AML-193 (cell line): ENCODE measurements around the gene BDP1.
"Not testable (repeated sequence)": the region's sequence is repeated elsewhere in the genome, so short reads cannot be mapped to it uniquely, and the experiment has no call there.

Source experiments
- DNase-seq, 2 experiments: peaks; one replicate each; lab custom pipeline; 2025; lab: John Stamatoyannopoulos, UW

The BDP1 gene

DNA sequence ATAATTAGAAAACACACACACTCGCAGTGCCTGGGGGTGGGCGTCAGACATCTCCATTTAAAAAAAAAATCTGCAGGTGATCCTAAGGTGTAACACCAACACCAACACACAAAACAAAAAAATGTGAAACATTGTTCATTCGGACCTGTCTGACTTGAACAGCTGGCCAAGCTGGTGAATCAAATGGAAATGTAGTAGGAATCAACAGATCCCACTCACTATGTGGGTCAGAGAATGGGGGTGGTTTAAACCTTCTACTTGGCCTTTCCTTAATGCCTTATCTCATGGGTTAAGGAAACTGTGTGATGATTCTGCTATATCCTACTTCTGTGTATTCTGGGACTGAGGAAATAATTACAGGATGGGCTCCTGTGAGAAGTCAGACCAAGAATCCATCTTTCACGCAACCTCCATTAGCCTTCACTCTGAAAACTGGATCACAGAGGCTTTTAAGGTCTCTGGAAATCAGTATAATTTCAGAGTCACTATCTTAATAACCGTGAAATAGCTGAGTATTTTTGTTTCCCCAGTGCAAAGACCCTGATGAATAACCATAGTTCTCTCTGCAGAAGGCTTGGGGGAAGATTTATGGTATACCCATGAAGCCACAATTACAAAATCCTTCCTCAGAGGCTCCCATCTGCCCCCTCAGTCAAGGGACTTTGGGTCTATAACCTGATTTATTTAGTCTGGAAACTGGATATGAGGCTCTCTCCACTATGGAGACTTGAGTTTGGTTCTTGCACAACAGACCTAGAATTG lies 114.5 kb downstream of the BDP1 start:
- no peak for DNase-seq

DNA sequence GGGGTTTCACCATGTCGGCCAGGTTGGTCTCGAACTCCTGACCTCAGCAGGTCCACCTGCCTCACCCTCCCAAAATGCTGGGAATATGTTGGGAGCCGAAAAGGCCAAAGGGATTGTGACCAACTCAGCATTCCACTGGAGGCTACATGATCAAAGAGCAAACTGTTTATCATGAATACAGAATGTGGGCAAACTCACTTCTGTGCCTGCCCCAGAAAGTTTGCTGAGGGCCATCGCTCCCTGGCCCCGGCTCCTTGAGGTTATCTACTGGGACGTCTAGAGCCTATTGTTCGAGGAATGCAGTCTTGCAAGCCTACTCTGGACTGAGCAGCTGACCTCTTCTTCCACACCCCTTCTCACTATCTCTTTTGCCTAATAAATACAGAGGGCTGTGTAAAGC lies 116.4 kb downstream of the BDP1 start:
- DNase-seq = not testable (repeated sequence)

DNA sequence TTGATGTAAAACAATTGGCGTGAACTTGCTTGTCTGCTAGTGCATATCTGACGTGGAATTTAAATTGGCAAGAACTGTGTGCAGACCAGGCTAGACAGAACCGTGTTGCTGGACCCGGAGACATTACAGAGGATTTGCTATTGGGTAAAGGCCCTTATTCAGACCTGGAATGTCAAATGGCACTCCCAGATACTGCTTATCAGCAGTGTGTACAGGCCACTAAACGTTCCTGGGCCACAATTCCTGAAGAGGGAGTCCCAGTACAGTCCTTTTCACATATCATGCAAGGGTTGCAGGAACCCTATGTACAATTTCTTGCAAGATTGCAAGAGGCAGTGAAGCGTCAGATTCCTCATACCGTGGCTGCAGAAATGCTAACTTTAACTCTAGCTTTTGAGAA lies 118.1 kb downstream of the BDP1 start:
- DNase-seq = no peak

DNA sequence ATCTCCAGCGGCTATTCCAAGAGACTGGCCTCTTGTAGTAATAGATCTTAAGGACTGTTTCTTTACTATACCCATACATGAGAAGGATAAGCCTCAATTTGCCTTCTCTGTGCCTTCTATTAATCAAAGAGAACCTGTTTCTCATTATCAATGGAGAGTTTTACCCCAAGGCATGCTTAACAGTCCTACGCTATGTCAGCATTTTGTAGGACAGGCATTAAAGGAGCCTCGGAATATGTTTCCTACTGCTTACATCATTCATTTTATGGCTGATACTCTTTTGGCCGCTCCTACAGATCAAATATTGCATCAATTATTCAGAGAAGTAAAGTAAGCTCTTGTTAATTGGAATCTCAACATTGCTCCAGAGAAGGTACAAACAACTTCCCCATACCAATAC lies 120.1 kb downstream of the BDP1 start:
- not testable (repeated sequence) for DNase-seq

DNA sequence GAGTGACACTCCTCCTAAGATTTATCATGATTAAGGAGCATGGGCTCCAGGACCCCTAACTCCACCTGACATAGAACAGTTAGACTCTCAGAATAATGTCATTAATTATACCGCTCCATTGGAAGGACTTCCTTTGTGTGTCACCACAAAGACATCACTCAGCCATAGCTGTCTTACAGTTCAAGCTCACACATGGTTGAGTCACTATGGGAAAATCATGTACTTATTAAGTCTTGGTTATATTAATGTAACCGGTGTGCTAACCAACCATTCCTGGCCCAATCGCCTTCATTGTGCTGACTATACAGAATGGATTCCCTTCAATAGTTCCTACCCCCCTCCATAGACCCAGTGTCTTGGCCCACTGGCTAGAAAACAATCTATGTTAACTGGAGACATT lies 120.8 kb downstream of the BDP1 start:
- DNase-seq = no peak

DNA sequence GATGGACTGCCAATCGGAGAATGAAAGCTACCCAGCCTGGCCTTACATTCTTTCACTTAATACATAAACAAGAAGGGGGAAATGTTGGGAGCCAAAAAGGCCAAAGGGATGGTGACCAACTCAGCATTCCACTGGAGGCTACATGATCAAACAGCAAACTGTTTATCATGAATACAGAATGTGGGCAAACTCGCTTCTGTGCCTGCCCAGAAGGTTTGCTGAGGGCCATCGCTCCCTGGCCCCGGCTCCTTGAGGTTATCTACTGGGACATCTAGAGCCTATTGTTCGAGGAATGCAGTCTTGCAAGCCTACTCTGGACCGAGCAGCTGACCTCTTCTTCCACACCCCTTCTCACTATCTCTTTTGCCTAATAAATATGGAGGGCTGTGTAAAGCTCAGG lies 122.4 kb downstream of the BDP1 start:
- DNase-seq = not testable (repeated sequence)

DNA sequence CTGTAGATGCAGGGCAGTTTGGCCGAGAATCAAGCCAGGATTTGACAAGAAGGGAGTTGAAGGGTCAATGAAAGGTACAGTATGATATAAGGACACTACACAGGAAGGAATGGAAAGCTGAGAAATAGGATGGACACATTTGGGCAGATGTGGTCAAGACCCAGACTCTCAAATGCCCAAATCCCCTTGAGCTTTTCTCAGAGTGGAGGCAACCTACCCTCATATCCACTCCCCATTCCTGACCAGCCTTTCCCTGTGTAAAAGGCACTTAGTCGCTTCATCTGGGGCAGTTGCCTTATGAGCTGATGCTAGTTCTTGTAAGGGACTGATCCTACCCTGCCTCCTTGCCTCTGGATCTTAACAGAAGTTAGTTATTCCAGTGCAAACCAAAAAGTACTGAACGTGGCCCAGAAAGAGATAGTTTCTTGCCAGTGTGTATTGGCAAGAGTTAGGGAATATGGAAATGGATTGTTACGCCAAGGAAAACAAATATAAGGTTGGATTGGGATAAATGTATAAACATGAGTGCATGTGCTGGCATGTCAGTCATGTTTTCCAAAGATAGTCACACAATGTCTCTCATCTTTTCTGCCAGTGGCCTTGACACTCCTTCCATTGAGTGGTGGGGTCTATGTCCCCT lies 127.6 kb downstream of the BDP1 start:
- no peak for DNase-seq

DNA sequence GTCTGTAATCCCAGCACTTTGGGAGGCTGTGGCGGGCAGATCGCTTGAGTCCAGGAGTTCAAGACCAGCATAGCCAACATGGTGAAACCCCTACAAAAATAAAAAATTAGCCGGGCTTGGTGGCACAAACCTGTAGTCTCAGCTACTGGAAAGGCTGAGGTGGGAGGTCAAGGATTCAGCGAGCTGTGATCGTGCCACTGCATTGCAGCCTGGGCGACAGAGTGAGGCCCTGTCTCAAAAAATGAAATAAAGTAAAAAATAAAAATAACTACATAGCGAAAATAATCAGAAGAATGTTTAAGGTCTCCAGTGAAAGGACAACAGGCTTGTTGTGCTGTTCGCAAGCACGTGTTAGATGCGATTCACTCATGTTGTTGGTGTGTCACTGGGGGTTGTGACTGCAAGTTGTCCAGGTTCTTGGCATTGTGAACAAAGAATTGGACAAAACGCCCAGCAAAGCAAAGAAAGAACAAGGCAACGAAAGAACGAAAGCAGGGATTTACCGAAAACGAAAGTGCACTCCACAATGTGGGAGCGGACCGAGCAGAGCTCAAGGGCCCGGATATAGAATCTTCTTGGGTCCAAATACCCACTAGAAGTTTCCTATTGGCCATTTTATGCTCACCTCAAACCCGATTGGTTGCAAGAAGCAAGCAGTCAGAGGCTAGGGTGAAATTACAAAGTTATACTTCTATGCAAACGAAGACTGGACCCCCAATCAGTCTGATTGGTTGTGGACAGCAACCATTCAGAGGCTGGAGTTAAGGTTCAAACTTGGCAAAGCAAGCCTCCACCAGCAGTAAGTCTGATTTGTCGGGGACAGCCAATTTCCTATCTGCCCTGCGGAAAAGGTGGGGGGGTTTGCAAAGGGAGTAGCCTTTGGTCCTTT lies 130.8 kb downstream of the BDP1 start:
- no peak for DNase-seq

DNA sequence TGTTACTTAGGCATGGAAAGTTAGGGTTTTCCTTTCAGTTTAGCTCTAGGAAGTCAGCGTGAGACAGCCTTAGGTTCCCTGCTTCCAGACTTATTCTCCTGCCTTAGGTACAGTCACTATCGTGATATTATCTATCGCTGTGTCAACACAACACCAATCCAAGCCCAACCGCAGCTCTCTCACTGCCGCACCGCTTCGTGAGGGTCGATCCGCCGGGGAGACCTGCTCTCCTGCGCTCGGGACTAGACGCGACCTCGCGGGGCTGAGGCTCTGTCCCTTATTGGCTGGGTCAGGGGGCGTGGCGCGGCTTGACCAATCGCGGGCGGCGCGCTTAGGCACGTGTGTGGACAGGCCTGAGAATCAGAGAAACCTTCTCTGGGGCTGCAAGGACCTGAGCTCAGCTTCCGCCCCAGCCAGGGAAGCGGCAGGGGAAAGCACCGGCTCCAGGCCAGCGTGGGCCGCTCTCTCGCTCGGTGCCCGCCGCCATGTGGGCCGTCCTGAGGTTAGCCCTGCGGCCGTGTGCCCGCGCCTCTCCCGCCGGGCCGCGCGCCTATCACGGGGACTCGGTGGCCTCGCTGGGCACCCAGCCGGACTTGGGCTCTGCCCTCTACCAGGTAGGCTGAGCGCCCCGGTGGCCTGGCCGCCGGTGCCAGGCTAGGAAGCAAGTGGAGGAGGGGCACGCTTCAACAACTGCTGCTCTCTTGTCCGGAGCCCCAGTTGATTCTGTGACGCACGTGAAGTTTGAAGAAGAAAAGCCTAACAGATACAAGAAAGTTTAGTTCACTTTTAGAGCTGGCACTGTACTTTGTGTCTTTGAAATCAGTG lies 131.7 kb downstream of the BDP1 start, which contains the start of gene MCCC2:
Gene MCCC2 (plus strand): TSS at position 400 of the 825 bp plus-strand sequence. CDS start 86 bp downstream, at position 486.
- peak; percentile 91 to 93 for DNase-seq

DNA sequence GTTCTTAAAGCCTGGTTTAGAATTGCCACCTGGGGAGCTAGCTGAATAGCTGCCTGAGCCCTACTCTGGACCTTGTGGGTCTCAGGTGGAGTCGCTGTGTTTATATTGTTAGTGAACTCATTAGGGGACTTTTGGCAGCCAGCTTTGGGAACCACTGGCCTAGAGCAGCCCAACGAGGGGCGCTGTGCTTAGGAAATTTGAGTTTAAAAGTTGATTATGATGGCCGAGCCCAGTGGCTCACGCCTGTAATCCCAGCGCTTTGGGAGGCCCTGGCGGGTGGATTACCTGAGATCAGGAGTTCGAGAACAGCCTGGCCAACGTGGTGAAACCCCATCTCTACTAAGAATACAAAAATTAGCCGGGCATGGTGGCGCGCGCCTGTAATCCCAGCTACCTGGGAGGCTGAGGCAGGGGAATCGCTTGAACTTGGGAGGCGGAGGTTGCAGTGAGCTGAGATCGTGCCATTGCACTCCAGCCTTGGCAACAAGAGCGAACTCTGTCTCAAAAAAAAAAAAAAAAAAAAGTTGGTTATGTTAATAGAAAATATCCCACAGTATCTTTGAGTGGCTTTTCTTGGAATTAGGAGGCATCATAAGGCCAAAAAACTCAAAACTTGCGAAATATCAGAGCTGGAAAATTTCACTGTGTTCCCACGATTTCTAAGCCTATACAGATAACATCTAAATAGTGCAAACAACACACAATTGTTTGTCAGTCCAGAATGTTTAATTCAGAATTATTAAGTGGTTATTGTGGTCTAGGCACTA lies 132.5 kb downstream of the BDP1 start:
- no peak for DNase-seq

DNA sequence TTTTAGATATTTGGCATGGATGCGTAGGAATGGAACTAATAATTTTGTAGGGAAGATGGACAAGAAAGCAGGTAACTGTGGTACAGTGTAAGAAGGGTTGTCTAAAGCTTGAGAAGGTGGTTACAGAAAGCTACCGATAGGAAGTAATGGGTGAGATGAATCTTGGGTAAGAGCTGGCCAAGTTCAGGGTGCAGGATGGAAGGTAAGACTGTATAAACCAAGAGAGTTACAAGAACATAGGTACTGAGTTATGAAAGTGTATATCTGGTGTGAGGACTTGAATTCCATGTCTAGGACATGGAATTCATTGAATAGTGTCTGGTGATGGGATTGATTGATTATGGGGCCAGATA lies 133.1 kb downstream of the BDP1 start:
- DNase-seq = no peak

DNA sequence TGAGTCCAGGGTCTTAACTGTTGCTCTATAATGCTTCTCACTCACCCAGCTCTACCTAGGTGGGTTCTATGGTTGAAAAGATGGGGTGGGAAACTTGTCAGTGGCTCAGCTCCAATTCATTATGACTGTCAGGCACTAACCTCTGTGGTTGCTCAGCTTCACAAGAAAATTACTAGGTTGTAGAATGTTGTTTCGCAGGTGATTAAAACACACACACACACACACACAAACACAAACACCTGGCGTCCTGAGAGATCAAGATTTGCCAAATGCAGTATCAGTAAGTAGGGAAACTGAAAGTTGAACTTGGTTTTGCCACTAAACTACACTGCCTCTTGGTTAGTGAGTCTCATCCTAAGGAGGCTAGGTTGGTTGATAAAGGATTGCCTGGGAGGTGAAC lies 134.5 kb downstream of the BDP1 start:
- no peak for DNase-seq

DNA sequence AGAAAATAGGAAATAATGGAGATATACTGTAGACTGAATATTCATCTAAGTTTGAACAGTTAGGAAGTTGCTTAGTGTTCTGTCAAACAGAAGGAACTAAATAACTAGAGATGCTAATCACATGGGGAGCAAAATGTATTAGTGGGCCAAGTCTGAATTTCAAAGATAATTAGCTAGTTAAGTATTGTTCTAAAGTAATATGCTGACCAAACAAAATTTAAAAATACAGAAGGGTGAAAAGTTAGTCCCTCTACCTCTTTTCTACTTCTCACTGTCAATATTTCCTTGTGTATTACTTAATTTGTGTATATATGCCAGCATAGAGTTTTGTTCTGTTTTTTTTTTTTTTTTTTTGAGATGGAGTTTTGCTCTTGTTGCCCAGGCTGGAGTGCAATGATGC lies 135.6 kb downstream of the BDP1 start:
- DNase-seq = no peak

DNA sequence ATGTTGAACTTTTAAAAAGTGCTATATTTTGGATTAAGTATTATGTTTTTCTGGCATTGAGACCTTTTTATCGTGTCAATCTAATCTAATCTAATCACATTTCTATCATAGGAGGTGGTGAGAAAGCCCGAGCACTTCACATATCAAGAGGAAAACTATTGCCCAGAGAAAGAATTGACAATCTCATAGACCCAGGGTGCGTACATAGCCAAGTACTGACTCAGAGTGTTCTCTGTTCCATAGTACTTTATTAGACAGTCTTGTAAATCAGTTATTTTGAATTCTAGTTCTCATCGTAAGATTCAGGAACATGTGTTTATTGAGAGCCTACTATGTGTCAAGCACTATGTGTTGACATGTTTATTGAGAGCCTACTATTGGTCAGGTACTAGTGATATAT lies 140.7 kb downstream of the BDP1 start:
- DNase-seq = no peak

DNA sequence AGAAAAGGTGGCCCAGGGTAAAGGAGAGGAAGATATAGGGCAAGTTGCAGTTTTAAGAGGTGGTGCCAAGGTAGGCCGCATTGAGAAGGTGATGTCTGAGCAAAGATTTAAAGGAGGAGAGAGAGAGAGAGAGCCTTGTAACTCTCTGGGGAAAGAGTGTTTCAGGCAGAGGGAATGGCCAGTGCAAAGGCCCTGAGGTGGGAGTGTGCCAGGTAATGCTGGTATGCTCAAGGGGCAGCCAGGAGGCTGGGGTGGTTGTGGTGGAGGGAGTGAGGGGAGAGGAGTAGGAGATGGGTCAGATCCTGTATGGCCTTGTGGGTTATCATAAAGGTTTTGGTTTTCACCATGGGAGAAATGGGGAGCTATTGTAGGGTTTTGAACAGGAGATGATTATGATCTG lies 141.6 kb downstream of the BDP1 start:
- no peak for DNase-seq

DNA sequence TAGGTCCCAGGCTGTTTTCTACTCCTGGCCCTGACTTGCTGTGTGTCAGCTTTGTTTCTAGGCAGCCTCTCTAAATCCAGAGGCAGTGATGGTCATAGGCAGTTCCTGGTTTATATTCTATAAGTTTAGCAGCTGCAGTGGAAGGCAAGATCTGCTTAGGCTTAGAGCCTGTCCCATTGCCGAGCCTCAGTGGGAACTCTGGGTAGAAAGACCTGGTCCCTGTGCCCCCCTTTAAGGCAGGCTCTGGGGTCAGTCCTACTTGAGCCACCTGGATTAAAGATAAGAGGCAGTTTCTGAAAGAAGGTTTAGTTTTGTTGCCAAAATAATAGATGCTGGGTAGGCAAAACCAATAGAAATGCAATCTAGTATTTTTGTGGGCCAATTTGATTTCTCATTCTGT lies 145.3 kb downstream of the BDP1 start:
- no peak for DNase-seq

DNA sequence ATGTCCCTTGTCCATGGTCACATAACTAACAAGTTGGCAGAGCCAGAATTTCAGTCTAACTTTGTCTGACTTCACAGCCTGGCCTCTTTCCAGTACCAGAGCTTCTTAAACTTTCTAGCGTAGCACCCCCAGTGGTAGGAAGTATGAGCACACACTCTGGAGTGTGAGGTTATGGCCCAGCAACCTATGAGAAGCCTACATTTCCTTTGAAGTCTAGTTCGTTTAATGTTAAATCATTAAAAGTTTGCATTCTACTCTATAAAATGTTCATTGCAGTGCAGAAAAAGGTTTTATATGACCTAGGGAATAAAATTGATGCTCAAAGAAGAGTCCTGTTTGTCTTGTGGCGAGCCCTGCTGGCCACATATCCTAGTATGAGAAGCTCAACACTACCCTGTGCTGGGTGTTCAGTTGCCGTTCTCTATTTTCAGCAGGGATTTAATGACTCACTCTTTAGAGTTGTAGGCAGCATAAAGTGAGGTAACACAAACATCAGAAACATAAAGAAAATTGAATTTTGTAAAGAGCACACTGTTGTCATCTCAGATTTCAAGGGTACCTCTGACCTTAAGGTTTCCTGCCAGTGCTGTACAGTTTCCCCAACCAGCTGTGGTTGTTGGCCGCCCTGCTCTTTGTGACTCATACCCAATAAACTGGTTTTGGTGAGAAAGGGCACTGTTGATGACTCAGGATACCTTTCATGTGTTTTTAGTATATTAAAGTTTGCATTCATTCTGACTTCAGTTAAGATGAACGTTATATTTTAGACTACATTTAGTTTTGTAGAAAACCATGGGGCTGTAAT lies 146.0 kb downstream of the BDP1 start:
- peak; percentile 57 to 65 for DNase-seq

DNA sequence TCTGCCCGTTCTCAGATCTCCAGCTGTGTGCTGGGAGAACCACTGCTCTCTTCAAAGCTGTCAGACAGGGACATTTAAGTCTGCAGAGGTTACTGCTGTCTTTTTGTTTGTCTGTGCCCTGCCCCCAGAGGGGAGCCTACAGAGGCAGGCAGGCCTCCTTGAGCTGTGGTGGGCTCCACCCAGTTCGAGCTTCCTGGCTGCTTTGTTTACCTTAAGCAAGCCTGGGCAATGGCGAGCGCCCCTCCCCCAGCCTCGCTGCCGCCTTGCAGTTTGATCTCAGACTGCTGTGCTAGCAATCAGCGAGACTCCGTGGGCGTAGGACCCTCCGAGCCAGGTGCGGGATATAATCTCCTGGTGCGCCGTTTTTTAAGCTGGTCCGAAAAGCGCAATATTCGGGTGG lies 154.5 kb downstream of the BDP1 start:
- not testable (repeated sequence) for DNase-seq

DNA sequence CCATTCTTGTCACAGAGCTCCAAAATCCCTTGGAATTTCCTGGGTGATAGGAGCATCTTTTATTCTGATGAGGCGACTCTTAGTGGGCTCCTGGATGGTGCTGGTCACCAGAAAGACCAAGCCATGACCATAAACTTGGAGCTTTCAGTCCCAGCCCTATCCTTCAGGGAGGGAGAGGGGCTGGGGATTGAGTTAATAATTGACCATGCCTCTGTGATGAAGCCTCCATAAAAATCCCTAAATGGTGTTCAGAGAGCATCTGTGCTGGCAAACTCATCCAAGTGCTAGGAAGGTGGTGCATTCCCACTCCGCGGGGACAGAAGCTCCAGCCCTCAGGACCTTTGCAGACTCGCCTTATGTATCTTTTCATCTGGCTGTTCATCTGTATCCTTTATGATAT lies 160.4 kb downstream of the BDP1 start:
- DNase-seq = no peak
